Ovary (tissue), 3 donors: Measurements from ENCODE around the gene TRIM49D1.
"Not testable (repeated sequence)": the region's sequence is repeated elsewhere in the genome, so short reads cannot be mapped to it uniquely, and the experiment has no call there.

Experiments used
- CTCF ChIP-seq, 3 donors: fragments of 450-650 bp in 2 of 3; fragments of 200-600 bp in 1 of 3; IDR thresholded peaks; one replicate each; pipeline versions ENCODE4 v1.5.1 to v1.8.0; 2016 to 2022; ENCODE audit warnings: antibody characterized with exemption in 3 of 3, mild to moderate bottlenecking in 1 of 3
- EP300 ChIP-seq: sonication (generic); formaldehyde crosslinking; IDR thresholded peaks from one replicate; pipeline ENCODE4 v1.6.1; 2017; ENCODE audit warnings: antibody characterized with exemption
- POLR2A ChIP-seq: fragments of 450-650 bp; IDR thresholded peaks from one replicate; pipeline ENCODE4 v1.6.1; 2017; ENCODE audit warnings: antibody characterized with exemption, mild to moderate bottlenecking, moderate library complexity
- donor health status: DM: no; HTN: no; CAD: no.

- not testable (repeated sequence) for TF ChIP-seq CTCF (IDR thresholded peaks at IDR 0.05); POLR2A; EP300
Observed at GRCh38 chr11:89893245-89893644, 28.8 kb downstream of the TRIM49D1 start.
